22Rv1 (cell line): ENCODE results near the gene ZDHHC11.
A peak's percentile ranks its signal among the peaks of the same experiment; 100 is the strongest.

Experiments
- H3K27ac ChIP-seq: fragments of 450-650 bp; 2 replicates; pipeline ENCODE4 v1.5.1; 2017
- ZFX ChIP-seq: fragments of 450-650 bp; IDR thresholded peaks from 2 replicates; pipeline ENCODE4 v1.6.1; 2017; ENCODE audit warnings: antibody characterized with exemption, borderline replicate concordance
- TF ChIP-seq, protein P1 (sequence below): fragments of 450-650 bp; IDR thresholded peaks from 2 replicates; pipeline ENCODE4 v1.5.1; 2017; ENCODE audit warnings: mild to moderate bottlenecking

ZDHHC11 gene, protein sequence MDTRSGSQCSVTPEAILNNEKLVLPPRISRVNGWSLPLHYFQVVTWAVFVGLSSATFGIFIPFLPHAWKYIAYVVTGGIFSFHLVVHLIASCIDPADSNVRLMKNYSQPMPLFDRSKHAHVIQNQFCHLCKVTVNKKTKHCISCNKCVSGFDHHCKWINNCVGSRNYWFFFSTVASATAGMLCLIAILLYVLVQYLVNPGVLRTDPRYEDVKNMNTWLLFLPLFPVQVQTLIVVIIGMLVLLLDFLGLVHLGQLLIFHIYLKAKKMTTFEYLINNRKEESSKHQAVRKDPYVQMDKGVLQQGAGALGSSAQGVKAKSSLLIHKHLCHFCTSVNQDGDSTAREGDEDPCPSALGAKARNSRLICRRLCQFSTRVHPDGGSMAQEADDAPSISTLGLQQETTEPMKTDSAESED

DNA sequence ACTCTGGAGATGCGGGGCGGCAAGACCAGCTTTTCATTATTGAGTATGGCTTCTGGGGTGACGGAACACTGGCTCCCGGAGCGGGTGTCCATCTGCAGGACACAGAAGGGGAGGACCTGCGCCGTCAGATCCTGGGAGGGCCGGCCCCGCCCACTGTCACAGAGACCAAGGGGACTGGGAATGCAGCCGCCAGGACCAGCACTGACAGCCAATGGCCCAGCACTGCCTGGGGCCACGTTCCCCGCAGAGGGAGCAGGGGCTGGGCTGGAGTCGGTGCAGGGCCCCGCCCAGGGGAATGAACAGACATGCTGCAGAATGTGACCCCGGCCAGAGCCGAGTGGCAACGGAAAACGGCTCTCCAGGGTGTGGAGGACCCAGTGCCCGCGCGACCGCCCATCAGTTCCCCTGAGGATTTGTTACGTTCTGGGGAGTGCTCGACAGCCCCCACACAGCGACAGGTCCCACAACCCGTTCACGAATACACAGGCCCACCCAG is at the start of gene ZDHHC11:
Gene ZDHHC11, minus strand, starts transcription at position 476 of the 496 bp plus-strand sequence. Its CDS starts 384 bp downstream, at position 92.
- peak within 1 kb of the TSS; percentile 55 for H3K27ac ChIP-seq
- TF ChIP-seq, protein P1, sequence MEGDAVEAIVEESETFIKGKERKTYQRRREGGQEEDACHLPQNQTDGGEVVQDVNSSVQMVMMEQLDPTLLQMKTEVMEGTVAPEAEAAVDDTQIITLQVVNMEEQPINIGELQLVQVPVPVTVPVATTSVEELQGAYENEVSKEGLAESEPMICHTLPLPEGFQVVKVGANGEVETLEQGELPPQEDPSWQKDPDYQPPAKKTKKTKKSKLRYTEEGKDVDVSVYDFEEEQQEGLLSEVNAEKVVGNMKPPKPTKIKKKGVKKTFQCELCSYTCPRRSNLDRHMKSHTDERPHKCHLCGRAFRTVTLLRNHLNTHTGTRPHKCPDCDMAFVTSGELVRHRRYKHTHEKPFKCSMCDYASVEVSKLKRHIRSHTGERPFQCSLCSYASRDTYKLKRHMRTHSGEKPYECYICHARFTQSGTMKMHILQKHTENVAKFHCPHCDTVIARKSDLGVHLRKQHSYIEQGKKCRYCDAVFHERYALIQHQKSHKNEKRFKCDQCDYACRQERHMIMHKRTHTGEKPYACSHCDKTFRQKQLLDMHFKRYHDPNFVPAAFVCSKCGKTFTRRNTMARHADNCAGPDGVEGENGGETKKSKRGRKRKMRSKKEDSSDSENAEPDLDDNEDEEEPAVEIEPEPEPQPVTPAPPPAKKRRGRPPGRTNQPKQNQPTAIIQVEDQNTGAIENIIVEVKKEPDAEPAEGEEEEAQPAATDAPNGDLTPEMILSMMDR: no peak
- no peak for TF ChIP-seq ZFX

DNA sequence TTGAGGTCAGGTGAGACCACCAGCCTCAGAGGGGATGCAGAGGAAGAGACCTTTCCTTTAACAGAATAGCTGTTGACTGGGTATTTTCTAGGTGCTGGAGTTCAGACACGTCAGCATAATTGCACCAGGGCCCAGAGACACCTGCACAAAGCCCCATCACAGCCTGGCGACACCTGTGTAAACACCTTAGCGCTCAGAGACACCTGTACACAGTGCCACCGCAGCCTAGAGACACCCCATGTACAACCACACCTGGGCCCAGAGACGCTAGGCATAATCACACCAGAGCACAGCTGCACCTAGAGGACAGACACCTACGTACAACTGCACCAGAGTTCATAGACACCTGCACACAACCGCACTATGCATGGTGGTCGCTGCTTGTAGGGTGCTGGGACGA is 42.9 kb upstream of the ZDHHC11 start:
- TF ChIP-seq, protein P1: no peak
- no peak for TF ChIP-seq ZFX
- peak overlapping the region; percentile 86 for H3K27ac ChIP-seq

GRCh38 chr5:893137-893506 is 42.3 kb upstream of the ZDHHC11 start:
- TF ChIP-seq, protein P1: no peak
- TF ChIP-seq ZFX: no peak
- H3K27ac ChIP-seq: peak overlapping the region; percentile 86

DNA sequence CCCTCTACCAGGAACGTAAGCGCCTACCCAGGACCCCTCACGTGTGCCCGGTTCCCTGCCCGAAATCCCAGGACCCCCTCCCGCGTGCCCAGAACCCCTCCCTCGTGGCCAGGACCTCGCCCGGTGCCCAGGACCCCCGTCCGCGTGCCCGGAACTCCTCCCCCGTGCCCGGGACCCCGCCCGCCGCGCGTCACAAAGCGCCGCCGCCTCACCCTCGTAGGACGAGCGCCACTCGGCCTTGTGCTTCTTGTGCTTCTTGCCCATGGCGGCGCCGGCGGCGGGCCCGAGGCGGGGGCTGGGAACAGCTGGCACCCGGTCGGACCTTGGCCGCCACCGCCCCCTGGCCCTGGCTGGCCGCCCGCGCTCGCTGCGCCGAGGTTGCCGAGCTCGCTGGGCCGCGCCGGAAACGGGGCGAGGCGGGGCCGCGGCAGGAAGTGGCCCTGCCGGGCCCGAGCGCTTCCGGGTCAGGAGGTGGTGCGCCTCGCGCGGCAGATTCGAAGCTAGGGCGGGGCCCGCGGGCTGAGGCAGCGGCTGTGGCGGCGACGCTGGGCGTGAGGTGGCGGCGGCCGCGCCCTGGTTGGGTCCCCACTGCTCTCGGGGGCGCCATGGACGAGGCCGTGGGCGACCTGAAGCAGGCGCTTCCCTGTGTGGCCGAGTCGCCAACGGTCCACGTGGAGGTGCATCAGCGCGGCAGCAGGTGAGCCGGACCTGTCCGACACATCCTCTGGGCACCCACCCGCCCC is 41.8 kb upstream of the ZDHHC11 start, which contains the start of the genes BRD9 and TRIP13:
Gene BRD9, minus strand, starts transcription at position 408 of the 743 bp plus-strand sequence. Its CDS starts 144 bp downstream, at position 264.
Gene TRIP13, plus strand, starts transcription at position 491 of the 743 bp plus-strand sequence. Its CDS starts 115 bp downstream, at position 606.
- TF ChIP-seq, protein P1: peak; percentile 23; the same call in 1 of the 2 replicates
- no peak for TF ChIP-seq ZFX

GRCh38 chr5:891837-892393 is 41.1 kb upstream of the ZDHHC11 start:
- TF ChIP-seq, protein P1: no peak
- no peak for TF ChIP-seq ZFX
- H3K27ac ChIP-seq: peak overlapping the region; percentile 86

More for the DNA sequence above, 41.8 kb upstream of the ZDHHC11 start, which contains the start of the genes BRD9 and TRIP13:
- H3K27ac ChIP-seq: peak within 1 kb of the TSS; percentile 86

- H3K27ac ChIP-seq: peak overlapping the region; percentile 86
- TF ChIP-seq, protein P1: no peak
- no peak for TF ChIP-seq ZFX
These were observed 40.5 kb upstream of the ZDHHC11 start for GRCh38 chr5:891117-891836.
